Measurements from ENCODE around the gene RNF181. TPM values are rescaled to one million over a fixed set of nuclear protein-coding genes. Genes with fewer than 3 reads are reported as not detected.
A peak's percentile ranks its signal among the peaks of the same experiment; 100 is the strongest.
"Not testable (repeated sequence)": the region's sequence is repeated elsewhere in the genome, so short reads cannot be mapped to it uniquely, and the experiment has no call there.

The RNF181 gene
- total and polyA plus RNA-seq, 2 donors: 162 to 180 TPM

GRCh38 chr2:85589181-85589580 lies 6.4 kb upstream of the RNF181 start:
- DNase-seq (ENCODE audit: low read depth in 6 of 9, low spot score in 9 of 9): no peak
- Histone ChIP-seq H3K27ac (ENCODE audit: low read depth in 1 of 2, low read length in 1 of 2) (no peak overlapping the region), H3K36me3 (ENCODE audit: control insufficient read depth in 2 of 2, insufficient read depth in 2 of 2, low read length in 1 of 2) (no peaks in the 10 kb centered on the region), H3K4me3 (ENCODE audit: low read length in 2 of 2) (no peak overlapping the region), H3K9me3 (ENCODE audit: control insufficient read depth in 2 of 2, insufficient read depth in 1 of 2, low read length in 1 of 2) (no peaks in the 10 kb centered on the region), H3K4me1 (ENCODE audit: control insufficient read depth in 2 of 2, insufficient read depth in 2 of 2, low read length in 2 of 2) (peaks cover 7 to 49% of the 10 kb centered on the region in 2 donors), H3K27me3 (ENCODE audit: control insufficient read depth in 2 of 2, insufficient read depth in 1 of 2, low read length in 1 of 2) (no peaks in the 10 kb centered on the region)
- 98% methylated on average over 4 of the region's 4 CpGs for WGBS

DNA sequence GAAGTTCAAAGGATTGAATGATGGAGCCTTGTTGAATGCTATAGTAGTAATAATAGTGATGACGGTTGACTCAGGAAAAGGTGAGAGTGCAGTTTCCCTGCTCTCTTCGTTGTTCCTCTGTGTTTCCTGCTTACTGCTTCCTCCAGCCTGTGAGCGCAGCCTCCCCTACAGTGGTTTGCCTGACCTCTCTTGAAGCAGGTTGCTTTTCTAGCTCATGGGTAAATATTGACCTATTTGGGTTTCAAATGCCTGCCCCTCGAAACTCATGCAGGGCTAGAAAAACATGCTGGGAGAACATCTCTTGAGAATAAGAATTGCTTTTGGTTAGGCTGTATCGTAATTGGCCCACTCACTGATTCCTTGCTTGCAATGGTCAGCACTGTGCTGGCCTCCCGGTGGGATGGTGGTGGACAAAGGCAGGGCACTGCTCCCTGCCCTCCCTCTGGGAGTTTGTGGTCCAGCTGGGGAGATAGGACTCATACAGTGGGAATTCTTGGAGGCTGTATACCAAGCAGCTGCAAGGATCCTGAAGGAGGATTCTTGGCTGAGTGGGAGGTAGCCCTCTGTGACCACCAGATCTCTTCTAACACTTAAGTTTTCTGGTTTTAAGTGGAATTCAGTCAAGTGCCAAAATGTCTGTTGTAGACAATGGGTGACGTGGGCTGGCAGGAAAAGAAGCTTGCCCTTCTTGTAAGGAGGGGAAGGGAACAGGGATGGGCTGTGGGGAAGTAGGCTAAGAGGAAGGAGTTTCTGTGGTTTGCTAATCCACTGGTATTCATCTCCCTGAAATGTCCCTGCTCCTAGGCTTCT lies 5.4 kb upstream of the RNF181 start:
- no peak overlapping the region for H3K4me3 ChIP-seq (ENCODE audit: low read length in 2 of 2)

DNA sequence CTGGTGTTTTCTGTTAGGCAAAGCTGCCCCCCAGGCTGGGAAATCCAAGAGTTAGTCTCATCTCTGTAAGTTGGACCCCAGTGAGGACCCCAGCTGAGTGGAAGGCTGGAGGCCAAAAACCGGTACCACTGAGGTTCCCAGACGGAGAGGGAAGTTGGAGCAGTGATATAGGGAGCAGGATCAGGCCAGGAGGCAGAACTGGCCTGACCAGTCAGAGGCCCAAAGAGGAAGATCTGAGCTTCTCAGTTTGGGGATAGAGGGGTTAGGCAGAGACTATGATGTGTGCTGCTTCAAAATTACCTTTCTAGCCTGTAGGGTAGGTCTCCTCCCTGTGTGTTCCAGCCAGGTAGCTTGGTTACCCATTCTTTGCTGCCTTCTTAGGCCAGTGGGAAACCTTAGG lies 4.6 kb upstream of the RNF181 start:
- H3K4me3 ChIP-seq (ENCODE audit: low read length in 2 of 2): no peak overlapping the region
- WGBS: 97% methylated on average over 2 of the region's 2 CpGs
- peaks cover 14 to 43% of the 10 kb centered on the region in 2 donors for H3K4me1 ChIP-seq (ENCODE audit: control insufficient read depth in 2 of 2, insufficient read depth in 2 of 2, low read length in 2 of 2)
- no peaks in the 10 kb centered on the region for H3K9me3 ChIP-seq (ENCODE audit: control insufficient read depth in 2 of 2, insufficient read depth in 1 of 2, low read length in 1 of 2)
- H3K27me3 ChIP-seq (ENCODE audit: control insufficient read depth in 2 of 2, insufficient read depth in 1 of 2, low read length in 1 of 2): no peaks in the 10 kb centered on the region
- peak overlapping the region in 1 of 2 donors; percentile 46 for H3K27ac ChIP-seq (ENCODE audit: low read depth in 1 of 2, low read length in 1 of 2)
- no peak for DNase-seq (ENCODE audit: low read depth in 6 of 9, low spot score in 9 of 9)
- H3K36me3 ChIP-seq (ENCODE audit: control insufficient read depth in 2 of 2, insufficient read depth in 2 of 2, low read length in 1 of 2): no peaks in the 10 kb centered on the region

More for the DNA sequence above, 5.4 kb upstream of the RNF181 start:
- Histone ChIP-seq H3K9me3 (ENCODE audit: control insufficient read depth in 2 of 2, insufficient read depth in 1 of 2, low read length in 1 of 2) (no peaks in the 10 kb centered on the region), H3K36me3 (ENCODE audit: control insufficient read depth in 2 of 2, insufficient read depth in 2 of 2, low read length in 1 of 2) (no peaks in the 10 kb centered on the region), H3K4me1 (ENCODE audit: control insufficient read depth in 2 of 2, insufficient read depth in 2 of 2, low read length in 2 of 2) (peaks cover 14 to 49% of the 10 kb centered on the region in 2 donors), H3K27ac (ENCODE audit: low read depth in 1 of 2, low read length in 1 of 2) (peak overlapping the region in 1 of 2 donors; percentile 30), H3K27me3 (ENCODE audit: control insufficient read depth in 2 of 2, insufficient read depth in 1 of 2, low read length in 1 of 2) (no peaks in the 10 kb centered on the region)
- no peak for DNase-seq (ENCODE audit: low read depth in 6 of 9, low spot score in 9 of 9)
- 76% methylated on average over 7 of the region's 7 CpGs for WGBS

DNA sequence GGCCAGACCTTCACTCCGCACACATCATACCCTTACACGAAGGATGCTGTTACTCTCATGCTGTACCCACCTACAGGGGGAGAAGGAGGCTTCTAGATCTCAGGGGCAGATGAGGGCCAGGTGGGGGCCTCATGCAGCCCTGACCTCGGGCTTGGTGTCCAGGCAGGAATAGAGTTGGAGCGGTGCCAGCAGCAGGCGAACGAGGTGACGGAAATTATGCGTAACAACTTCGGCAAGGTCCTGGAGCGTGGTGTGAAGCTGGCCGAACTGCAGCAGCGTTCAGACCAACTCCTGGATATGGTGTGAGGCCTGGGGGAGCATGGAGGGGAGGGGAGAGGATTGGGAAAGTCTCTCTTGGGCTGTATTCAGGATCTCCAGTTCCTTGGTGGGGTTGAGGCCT lies 4.0 kb upstream of the RNF181 start:
- peaks cover 19 to 48% of the 10 kb centered on the region in 2 donors for H3K4me1 ChIP-seq (ENCODE audit: control insufficient read depth in 2 of 2, insufficient read depth in 2 of 2, low read length in 2 of 2)
- H3K4me3 ChIP-seq (ENCODE audit: low read length in 2 of 2): no peak overlapping the region
- H3K27ac ChIP-seq (ENCODE audit: low read depth in 1 of 2, low read length in 1 of 2): no peak overlapping the region
- 94% methylated on average over 12 of the region's 12 CpGs for whole genome bisulfite sequencing
- no peaks in the 10 kb centered on the region for H3K9me3 ChIP-seq (ENCODE audit: control insufficient read depth in 2 of 2, insufficient read depth in 1 of 2, low read length in 1 of 2)
- peaks cover 0 to under 1% of the 10 kb centered on the region in 2 donors for H3K36me3 ChIP-seq (ENCODE audit: control insufficient read depth in 2 of 2, insufficient read depth in 2 of 2, low read length in 1 of 2)
- DNase-seq (ENCODE audit: low read depth in 6 of 9, low spot score in 9 of 9): no peak
- H3K27me3 ChIP-seq (ENCODE audit: control insufficient read depth in 2 of 2, insufficient read depth in 1 of 2, low read length in 1 of 2): no peaks in the 10 kb centered on the region

GRCh38 chr2:85592299-85592698 lies 3.2 kb upstream of the RNF181 start:
- H3K27ac ChIP-seq (ENCODE audit: low read depth in 1 of 2, low read length in 1 of 2); H3K4me3 ChIP-seq (ENCODE audit: low read length in 2 of 2); H3K27me3 ChIP-seq (ENCODE audit: control insufficient read depth in 2 of 2, insufficient read depth in 1 of 2, low read length in 1 of 2); DNase-seq (ENCODE audit: low read depth in 6 of 9, low spot score in 9 of 9); H3K9me3 ChIP-seq (ENCODE audit: control insufficient read depth in 2 of 2, insufficient read depth in 1 of 2, low read length in 1 of 2); H3K36me3 ChIP-seq (ENCODE audit: control insufficient read depth in 2 of 2, insufficient read depth in 2 of 2, low read length in 1 of 2): not testable (repeated sequence)
- 97% methylated on average over 9 of the region's 9 CpGs for WGBS
- peaks cover 24 to 54% of the 10 kb centered on the region in 2 donors for H3K4me1 ChIP-seq (ENCODE audit: control insufficient read depth in 2 of 2, insufficient read depth in 2 of 2, low read length in 2 of 2)

- 91% methylated on average over 3 of the region's 3 CpGs for WGBS
- H3K27me3 ChIP-seq (ENCODE audit: control insufficient read depth in 2 of 2, insufficient read depth in 1 of 2, low read length in 1 of 2): no peaks in the 10 kb centered on the region
- no peak overlapping the region for H3K4me3 ChIP-seq (ENCODE audit: low read length in 2 of 2)
- DNase-seq (ENCODE audit: low read depth in 6 of 9, low spot score in 9 of 9): no peak
- no peaks in the 10 kb centered on the region for H3K9me3 ChIP-seq (ENCODE audit: control insufficient read depth in 2 of 2, insufficient read depth in 1 of 2, low read length in 1 of 2)
- H3K27ac ChIP-seq (ENCODE audit: low read depth in 1 of 2, low read length in 1 of 2): no peak overlapping the region
- H3K36me3 ChIP-seq (ENCODE audit: control insufficient read depth in 2 of 2, insufficient read depth in 2 of 2, low read length in 1 of 2): peaks cover 11 to 12% of the 10 kb centered on the region in 2 donors
- H3K4me1 ChIP-seq (ENCODE audit: control insufficient read depth in 2 of 2, insufficient read depth in 2 of 2, low read length in 2 of 2): peaks cover 26 to 52% of the 10 kb centered on the region in 2 donors
Measured at GRCh38 chr2:85593023-85593422, 2.5 kb upstream of the RNF181 start.

DNA sequence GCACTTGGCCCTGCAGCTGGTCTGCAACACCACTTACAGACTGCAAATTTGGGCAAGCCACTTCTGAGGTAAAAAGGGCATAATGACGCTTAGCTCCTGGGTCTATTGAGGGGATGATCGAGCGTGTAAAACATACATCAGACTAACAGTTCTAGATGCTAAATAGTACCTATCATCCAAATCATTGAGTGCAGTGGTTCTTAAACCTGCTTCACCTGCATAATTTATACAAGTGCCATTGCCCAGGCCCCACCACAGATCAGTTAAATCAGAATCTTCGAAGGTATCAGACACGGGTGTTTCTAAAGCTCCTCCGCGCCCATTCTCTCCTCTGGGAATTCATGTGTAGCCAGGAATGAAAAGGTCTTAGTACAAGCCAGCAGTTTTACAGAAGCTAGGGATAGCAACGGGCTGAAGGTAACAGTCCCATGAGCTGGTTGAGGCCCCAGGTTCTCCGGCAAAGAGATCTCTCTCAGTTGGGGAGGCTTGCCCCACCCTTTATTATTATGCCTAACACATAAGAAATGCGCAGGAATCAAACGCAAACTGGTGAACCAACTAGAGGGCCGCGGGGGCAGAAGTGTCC lies 737 bp upstream of the RNF181 start:
- H3K9me3 ChIP-seq (ENCODE audit: control insufficient read depth in 2 of 2, insufficient read depth in 1 of 2, low read length in 1 of 2): no peaks in the 10 kb centered on the region
- peaks cover 21 to 25% of the 10 kb centered on the region in 2 donors for H3K36me3 ChIP-seq (ENCODE audit: control insufficient read depth in 2 of 2, insufficient read depth in 2 of 2, low read length in 1 of 2)
- peak overlapping the region; percentile 79 to 95 for H3K27ac ChIP-seq (ENCODE audit: low read depth in 1 of 2, low read length in 1 of 2)
- peak overlapping the region; percentile 87 to 93 for H3K4me3 ChIP-seq (ENCODE audit: low read length in 2 of 2)
- DNase-seq (ENCODE audit: low read depth in 6 of 9, low spot score in 9 of 9): no peak
- 23% methylated on average over 13 of the region's 13 CpGs for WGBS
- no peaks in the 10 kb centered on the region for H3K27me3 ChIP-seq (ENCODE audit: control insufficient read depth in 2 of 2, insufficient read depth in 1 of 2, low read length in 1 of 2)
- peaks cover 20 to 48% of the 10 kb centered on the region in 2 donors for H3K4me1 ChIP-seq (ENCODE audit: control insufficient read depth in 2 of 2, insufficient read depth in 2 of 2, low read length in 2 of 2)

DNA sequence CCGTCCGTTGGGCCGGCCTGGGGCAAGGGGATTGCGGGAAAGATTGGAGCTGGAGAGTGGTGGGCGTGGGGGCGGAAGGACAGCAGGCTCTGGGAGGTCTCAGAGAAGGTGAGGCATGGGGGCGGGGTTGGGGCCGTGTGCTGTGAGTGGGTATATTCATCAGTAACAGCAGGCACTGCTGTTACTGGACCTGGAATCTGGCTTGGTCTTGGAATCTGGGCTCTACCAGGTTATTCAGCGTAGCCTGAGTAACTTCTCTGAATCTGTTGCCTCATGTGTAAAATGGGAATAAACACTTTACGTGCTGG lies 435 bp downstream of the RNF181 start:
- H3K4me1 ChIP-seq (ENCODE audit: control insufficient read depth in 2 of 2, insufficient read depth in 2 of 2, low read length in 2 of 2): peaks cover 20 to 42% of the 10 kb centered on the region in 2 donors
- H3K27ac ChIP-seq (ENCODE audit: low read depth in 1 of 2, low read length in 1 of 2): peak overlapping the region; percentile 67 to 87
- H3K4me3 ChIP-seq (ENCODE audit: low read length in 2 of 2): peak overlapping the region; percentile 87 to 93
- 10% methylated on average over 10 of the region's 10 CpGs for WGBS
- peak in 1 of 9 donors; percentile 33 for DNase-seq (ENCODE audit: low read depth in 6 of 9, low spot score in 9 of 9)
- H3K36me3 ChIP-seq (ENCODE audit: control insufficient read depth in 2 of 2, insufficient read depth in 2 of 2, low read length in 1 of 2): peaks cover 21 to 28% of the 10 kb centered on the region in 2 donors
- H3K9me3 ChIP-seq (ENCODE audit: control insufficient read depth in 2 of 2, insufficient read depth in 1 of 2, low read length in 1 of 2): no peaks in the 10 kb centered on the region
- H3K27me3 ChIP-seq (ENCODE audit: control insufficient read depth in 2 of 2, insufficient read depth in 1 of 2, low read length in 1 of 2): no peaks in the 10 kb centered on the region

DNA sequence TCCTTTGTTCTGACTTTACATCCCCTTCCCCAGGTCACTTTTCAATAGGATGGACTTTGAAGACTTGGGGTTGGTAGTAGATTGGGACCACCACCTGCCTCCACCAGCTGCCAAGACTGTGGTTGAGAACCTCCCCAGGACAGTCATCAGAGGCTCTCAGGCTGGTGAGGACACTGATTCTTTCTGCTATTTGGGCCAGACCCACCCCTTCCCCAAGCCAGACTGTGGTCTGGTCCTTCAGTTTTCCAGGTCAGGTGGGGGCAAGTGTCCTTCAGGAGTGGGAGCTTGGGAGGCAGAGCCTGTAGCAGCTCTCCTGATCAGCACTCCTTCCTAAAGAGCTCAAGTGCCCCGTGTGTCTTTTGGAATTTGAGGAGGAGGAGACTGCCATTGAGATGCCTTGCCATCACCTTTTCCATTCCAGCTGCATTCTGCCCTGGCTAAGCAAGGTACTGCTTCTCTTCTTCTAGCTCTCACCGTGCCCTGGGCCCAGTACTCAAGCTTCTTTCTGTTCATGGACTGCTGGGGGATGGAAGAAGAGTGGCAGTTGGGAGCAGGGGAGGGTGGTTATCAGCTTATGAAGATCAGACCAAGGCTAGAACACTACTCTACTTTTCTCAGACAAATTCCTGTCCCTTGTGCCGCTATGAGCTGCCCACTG lies 1.1 kb downstream of the RNF181 start:
- H3K27ac ChIP-seq (ENCODE audit: low read depth in 1 of 2, low read length in 1 of 2): no peak overlapping the region
- peaks cover 20 to 37% of the 10 kb centered on the region in 2 donors for H3K4me1 ChIP-seq (ENCODE audit: control insufficient read depth in 2 of 2, insufficient read depth in 2 of 2, low read length in 2 of 2)
- peaks cover 21 to 28% of the 10 kb centered on the region in 2 donors for H3K36me3 ChIP-seq (ENCODE audit: control insufficient read depth in 2 of 2, insufficient read depth in 2 of 2, low read length in 1 of 2)
- H3K9me3 ChIP-seq (ENCODE audit: control insufficient read depth in 2 of 2, insufficient read depth in 1 of 2, low read length in 1 of 2): no peaks in the 10 kb centered on the region
- 83% methylated on average over 3 of the region's 3 CpGs for WGBS
- DNase-seq (ENCODE audit: low read depth in 6 of 9, low spot score in 9 of 9): no peak
- H3K4me3 ChIP-seq (ENCODE audit: low read length in 2 of 2): peak overlapping the region; percentile 87 to 93
- H3K27me3 ChIP-seq (ENCODE audit: control insufficient read depth in 2 of 2, insufficient read depth in 1 of 2, low read length in 1 of 2): peaks cover 2 to 6% of the 10 kb centered on the region in 2 donors

Measured in thymus (tissue), 11 donors.